Activated CD4-positive, alpha-beta T cell treated with anti-CD3 and anti-CD28 coated beads for 24 hours (primary cell): ENCODE data around the gene MOB2.

ENCODE experiments used
- DNase-seq, 2 donors: peaks; one replicate each; pipeline ENCODE4 v3.0.0-alpha.2; 2020; ENCODE audit warnings: low read depth in 2 of 2

MOB2 gene

GRCh38 chr11:1457326-1457680, 29.3 kb downstream of the MOB2 start:
- no peak for DNase-seq

GRCh38 chr11:1456596-1457325, 29.8 kb downstream of the MOB2 start:
- no peak for DNase-seq

- DNase-seq: no peak
These were observed 30.4 kb downstream of the MOB2 start for GRCh38 chr11:1456176-1456575.

DNA sequence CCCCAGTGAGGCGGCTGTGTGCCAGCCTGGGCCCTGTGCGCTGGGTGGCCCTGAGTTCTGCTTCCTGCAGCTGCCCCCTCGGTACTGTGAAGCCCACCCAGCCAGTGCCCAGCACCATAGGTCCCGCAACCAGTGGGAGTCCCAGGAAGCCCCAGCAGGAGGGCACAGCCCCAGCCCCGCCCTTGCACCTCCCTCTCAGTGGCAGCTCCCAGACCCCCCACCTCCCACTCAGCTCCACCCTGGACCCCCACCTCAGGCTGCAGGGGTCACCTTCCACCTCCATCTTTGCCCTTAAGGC, 30.9 kb downstream of the MOB2 start:
- no peak for DNase-seq

DNA sequence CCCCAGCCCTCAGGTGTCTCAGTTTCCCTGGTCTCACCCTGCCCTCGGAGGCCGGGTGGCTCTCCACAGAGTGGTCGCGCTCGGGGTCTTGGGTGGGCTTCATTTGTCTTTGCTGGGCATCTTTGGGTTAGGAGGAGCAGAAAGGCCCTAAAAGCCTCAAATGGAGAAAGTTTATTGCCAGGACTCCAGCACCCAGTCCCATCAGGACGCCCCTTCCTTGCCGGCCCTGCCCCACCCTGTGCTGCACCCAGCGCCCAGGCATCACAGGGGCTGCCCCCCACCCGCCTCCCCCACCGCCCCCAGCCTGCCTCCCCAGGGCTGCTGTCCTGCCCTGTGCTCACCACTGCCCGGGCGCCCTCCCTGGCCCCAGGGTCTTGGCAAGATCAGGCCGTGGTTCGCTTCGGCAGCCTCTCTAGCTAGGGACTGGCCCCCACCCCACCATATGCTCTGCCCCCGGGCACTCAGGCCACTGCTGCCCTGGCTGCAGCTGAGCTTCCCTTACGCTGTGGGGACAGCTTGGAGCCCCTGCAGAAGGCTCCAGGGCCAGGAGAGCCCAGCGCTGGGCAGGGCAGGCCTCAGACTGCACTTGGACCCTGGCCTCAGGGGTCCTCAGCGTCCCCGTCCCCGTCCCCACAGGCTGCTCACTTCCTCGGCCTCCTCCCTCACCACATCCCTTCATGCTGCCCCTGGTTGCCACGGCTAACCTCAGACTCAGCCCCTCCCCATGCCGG, 31.4 kb downstream of the MOB2 start:
- no peak for DNase-seq

GRCh38 chr11:1454576-1454975, 32.0 kb downstream of the MOB2 start:
- DNase-seq: no peak

- peak in 1 of 2 donors; percentile 15 for DNase-seq
These were observed 33.0 kb downstream of the MOB2 start for GRCh38 chr11:1453611-1454034.

- no peak for DNase-seq
These were observed 33.8 kb downstream of the MOB2 start for GRCh38 chr11:1452744-1453143.

DNA sequence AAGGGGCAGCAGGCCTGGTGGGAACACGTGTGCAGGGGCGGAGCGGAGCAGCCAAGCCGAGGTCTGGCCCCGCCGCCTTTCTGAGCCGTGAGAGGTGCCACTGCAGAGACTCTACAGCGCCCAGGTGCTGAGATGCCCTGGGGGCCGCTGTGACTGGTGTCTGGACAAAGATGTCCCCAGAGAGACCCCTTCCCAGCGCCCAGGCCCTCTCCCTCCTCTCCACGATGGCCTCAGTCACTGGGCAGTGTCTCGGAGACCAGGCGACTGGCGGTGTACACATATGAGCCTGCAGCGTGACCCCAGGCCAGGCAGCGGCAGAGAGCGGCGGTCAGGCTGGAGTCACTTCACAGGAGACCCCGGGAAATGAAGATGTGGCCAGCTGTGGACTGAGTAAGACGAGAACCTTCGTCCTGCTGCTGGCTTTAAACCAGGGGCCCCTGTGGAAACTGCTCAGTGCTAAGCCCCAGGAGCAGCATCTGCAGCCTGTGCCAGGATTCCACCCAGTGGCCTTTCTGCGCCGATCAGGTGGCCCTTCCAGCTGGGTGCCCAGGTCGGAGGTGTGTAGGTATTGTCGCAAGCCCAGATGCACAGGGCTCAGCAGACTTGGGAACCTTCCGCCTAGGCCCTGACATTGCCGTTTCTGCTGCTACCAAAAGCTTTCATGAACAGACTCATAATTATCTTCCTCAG, 34.7 kb downstream of the MOB2 start:
- DNase-seq: no peak

DNA sequence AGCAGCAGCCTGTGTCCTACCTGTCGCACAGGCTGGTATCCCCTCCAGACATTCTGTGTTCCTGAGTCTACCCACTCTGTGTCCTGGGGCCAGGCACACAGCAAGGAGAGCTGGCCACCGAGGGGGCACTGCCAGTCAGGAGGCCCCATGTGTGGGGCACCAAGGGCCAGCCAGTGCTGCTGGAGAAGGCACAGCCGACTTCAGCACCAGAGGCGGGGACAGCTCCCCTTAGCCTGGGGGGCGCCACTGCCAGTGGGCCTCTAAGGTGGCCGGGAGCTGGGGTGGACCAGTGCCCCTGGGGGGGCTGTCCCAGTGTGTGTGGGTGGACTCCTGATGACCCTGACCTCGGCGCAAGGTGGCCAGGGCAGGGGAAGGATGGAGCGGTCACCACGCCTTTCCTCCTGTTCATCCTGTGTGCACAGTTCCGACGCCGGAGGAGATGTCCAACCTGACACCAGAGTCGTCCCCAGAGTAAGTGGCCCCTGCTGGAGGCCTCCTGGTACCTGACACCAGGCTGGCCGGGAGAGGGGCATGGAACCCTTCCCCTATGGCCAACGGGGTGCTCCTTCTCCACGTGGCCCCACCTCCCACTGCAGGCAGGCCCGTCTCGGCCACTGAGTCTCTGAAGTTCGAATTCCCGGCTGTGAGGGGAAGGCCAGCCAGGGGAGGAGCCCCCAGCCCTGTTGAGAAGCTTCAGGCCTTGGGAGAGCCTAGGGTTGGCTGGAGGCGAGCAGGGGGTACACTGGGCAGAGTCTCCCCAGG, 35.4 kb downstream of the MOB2 start:
- DNase-seq: no peak

DNA sequence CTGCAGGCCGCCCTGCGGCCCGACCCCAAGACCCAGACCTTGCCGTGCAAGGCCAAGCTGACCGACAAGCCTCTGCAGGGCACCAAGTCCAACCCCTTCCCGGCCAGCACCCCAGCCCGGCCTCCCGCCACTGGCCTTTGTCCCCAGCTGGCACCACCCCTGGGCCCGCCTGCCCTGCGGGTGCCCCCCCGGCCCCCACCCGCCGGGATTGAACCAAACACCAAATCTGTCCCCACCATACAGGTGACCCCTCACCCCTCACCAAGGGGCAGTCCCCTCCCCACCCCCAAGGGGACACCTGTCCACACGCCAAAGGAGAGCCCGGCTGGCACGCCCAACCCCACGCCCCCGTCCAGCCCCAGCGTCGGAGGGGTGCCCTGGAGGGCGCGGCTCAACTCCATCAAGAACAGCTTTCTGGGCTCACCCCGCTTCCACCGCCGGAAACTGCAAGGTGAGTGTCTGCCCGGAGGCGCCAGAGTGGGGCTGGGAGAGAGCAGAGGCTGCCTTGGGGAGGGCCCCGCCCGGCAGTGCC, 36.2 kb downstream of the MOB2 start:
- DNase-seq: no peak

DNA sequence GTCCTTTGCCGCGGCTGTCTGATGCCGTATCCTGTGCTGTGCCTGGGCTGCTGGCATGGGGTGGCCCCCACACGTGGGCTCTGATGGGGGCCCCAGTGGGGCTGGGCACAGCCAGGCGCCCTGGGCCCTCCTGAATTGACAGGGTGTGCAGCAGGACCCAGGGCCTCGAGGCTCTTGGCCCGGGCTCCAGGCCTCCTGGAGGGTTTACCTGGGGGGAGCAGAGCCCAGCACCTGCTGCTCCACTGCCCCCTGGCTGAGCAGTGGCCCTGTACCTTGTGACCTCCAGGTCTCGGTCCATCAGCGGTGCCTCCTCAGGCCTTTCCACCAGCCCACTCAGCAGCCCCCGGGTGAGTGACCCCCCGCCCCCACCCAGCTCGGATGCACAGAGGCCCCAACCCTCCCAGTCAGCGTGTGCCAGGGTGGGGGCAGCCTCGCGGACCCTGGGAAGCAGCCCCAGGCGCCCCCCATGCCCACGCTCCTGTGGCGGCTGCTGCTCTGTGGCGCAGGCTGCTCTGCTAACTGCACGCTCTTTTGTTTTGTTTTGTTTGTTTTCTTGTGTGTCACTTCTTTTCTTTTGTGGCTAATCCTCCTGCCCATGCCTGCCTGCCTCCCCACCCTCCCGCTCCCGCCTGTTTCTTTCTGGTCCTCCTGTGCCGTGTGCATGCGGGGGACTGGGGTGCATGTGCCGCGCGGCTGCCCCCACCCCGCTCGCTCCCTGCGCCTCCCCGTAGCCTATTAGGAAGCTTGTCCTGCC, 36.9 kb downstream of the MOB2 start:
- DNase-seq: no peak

DNA sequence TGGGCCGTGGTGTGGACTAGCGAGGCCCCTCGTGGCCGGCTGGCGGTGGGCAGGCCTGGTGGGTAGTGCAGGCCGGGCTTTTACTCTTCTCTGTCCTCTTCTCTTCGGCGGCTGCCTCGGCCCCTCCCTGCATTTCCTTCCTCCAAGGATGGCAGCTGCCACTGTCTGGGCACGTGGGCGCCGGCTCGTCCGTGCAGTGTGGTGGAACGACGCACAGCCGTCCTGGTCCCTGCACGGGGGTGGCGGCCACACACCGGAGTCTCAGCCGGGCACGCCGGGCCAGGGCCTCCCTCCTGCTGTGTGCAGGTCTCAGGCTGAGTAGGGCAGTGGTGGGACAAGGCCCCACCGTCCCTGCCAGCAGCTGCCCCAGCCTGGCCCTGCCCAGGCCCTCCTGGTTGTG, 37.7 kb downstream of the MOB2 start:
- no peak for DNase-seq

GRCh38 chr11:1447845-1448825, 38.4 kb downstream of the MOB2 start:
- DNase-seq: no peak

DNA sequence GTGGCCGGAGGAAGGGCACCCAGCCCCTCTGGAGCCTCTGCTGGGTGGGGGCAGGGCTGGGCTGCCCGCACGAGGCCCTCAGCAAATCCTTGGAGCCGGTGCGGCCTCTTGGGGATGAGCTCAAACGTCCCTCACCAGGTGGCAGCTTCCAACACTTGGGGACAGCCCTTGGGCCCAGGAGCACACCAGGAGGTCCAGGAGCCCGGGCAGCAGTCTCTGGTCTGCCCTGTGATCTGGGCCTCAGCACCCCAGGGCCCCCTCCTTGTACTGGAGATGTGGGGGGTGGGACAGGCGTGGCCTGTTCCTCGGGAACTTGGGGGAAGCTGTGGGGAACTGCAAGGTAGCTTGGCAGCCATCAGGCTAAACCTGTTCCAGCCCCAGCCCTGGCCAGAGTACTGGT, 40.0 kb downstream of the MOB2 start:
- no peak for DNase-seq

DNA sequence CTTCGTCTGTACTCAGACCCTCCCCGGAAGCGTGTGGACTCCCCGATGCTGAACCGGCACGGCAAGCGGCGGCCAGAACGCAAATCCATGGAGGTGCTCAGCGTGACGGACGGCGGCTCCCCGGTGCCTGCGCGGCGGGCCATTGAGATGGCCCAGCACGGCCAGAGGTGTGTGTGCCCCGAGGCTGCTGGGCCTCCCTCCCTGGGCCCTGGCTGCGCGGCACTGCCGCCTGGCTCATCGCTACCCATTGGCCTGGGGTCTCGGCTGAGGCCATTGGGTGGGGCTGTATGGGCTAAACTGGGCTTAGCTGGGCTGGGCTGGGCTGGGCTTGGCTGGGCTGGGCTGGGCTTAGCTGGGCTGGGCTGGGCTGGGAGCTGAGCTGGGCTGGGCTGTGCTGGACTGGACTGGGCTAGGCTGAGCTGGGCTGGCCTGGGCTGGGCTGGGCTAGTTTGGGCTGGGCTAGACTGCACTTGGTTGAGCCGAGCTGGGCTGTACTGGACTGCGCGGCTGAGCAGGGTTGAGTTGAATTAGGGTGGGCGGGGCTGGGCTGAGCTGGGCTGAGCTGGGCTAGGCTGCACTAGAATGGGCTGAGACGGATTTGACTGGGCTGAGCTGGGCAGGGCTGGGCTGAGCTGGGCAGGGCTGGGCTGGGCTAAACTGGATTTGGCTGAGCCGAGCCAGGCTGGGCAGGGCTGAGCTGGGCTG, 40.7 kb downstream of the MOB2 start:
- DNase-seq: no peak

DNA sequence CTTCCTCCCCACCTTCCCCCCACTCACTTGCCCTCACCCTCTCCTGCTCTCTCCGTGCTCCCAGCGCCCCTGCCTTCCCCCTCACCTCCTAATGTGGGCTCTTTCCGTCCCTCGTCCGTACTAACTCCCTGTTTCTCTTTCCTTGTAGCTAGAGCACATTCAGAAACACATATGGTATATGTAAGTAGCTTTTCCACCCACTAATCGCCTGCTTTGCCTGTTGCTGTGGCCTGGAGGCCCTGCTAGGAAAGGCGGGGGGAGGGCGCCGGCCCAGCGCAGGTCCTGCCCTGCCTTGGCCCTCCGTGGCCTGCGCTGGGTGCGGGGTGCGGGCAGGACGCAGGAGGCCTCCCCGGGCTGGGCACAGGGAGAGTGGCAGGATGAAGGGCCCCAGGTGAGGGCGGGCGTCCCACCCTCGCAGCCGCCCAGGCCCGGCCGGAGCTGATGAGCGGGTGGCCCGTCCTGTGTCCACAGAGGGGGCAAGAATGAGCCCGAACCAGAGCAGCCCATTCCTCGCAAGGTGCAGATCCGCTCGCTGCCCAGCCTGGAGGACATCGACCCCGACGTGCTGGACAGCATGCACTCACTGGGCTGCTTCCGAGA, 41.7 kb downstream of the MOB2 start:
- no peak for DNase-seq

DNA sequence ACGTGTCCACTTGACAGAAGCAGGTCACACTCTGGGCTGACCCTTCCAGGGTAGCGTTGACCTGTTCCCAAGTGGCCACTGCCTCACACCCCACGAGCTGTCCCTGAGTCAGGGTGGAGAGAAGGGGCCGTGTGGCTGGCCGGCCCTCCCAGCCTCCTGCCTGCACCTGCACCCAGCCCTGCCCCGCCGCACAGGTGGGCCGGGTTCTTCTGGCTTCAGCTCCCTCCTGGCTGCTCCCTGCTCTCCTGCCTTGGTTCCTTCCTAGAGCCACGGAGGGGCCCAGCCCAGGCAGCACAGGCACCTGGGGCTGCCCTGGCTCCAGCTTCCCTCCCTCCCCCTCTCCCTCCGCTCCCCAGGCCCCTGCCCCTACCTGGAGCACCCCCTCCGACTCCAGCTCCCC, 42.3 kb downstream of the MOB2 start:
- no peak for DNase-seq

DNA sequence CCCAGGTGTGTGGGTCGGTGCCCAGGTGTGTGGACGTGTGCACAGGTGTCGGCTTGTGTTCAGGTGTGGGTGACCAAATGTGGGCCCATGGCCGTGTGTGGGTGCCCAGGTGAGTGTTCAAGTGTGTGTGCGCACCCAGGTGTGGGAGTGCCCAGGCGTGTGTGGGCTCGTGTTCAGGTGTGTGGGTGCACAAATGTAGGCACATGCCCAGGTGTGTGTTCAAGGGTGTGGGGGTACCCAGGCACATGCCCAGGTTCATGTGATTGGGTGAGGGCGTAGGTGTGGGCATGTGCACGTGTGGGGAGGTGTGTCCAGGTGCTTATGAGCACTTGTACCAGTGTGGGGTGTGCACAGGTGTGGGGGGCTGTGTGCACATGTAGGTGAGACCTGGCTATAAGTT, 42.8 kb downstream of the MOB2 start:
- no peak for DNase-seq
